ENCODE results near the gene EED.

DNA sequence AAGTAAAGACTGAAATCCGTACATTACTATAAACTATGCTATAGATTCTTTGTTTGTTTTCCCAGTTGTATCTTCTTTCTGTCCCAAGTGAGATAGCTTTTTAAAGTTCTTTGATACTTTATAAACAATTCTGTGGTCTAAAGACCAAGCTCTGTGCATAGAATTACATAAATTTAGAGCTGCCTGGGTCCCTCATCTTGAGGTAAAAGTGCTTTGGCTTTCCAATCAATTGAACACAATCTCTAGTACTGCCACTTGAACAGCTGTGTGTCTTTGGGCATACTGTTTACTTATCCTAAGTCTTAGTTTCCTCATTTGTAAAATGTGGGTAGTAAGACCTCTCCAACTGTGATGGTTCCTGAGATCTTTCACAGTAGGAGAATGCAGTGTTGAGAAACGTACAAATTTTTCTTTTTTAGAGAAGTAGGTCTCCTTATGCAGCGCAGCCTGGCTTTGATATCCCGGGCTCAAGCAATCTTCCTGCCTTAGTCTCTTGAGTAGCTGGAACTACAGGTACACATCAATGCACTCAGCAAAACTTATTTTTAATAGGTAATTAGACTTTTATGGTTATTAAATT, 2.5 kb upstream of the EED start:
- TF ChIP-seq, protein P1, sequence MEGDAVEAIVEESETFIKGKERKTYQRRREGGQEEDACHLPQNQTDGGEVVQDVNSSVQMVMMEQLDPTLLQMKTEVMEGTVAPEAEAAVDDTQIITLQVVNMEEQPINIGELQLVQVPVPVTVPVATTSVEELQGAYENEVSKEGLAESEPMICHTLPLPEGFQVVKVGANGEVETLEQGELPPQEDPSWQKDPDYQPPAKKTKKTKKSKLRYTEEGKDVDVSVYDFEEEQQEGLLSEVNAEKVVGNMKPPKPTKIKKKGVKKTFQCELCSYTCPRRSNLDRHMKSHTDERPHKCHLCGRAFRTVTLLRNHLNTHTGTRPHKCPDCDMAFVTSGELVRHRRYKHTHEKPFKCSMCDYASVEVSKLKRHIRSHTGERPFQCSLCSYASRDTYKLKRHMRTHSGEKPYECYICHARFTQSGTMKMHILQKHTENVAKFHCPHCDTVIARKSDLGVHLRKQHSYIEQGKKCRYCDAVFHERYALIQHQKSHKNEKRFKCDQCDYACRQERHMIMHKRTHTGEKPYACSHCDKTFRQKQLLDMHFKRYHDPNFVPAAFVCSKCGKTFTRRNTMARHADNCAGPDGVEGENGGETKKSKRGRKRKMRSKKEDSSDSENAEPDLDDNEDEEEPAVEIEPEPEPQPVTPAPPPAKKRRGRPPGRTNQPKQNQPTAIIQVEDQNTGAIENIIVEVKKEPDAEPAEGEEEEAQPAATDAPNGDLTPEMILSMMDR (IDR thresholded peaks at IDR 0.05) = no peak
- TF ChIP-seq EP300 (IDR thresholded peaks at IDR 0.05) (no peak), POLR2A (IDR thresholded peaks at IDR 0.05) (no peak)
